ENCODE measurements around the gene TIAM2. TPM values are rescaled to one million over a fixed set of nuclear protein-coding genes. Genes with fewer than 3 reads are reported as not detected.
A peak's percentile ranks its signal among the peaks of the same experiment; 100 is the strongest.
"Not testable (repeated sequence)": the region's sequence is repeated elsewhere in the genome, so short reads cannot be mapped to it uniquely, and the experiment has no call there.

TIAM2 gene
- total RNA-seq, 1 experiment from 2014 or later, result 1.9 TPM

- DNase-seq (ENCODE audit: low read depth), result peak; percentile 95
Observed at GRCh38 chr6:155188707-155189496, 193.8 kb downstream of the TIAM2 start.

- no peak for DNase-seq (ENCODE audit: low read depth)
Observed at GRCh38 chr6:155190677-155191076, 195.6 kb downstream of the TIAM2 start.

- DNase-seq (ENCODE audit: low read depth), result no peak
Observed at GRCh38 chr6:155193526-155193925, 198.4 kb downstream of the TIAM2 start.

GRCh38 chr6:155194399-155194798 lies 199.3 kb downstream of the TIAM2 start:
- no peak for DNase-seq (ENCODE audit: low read depth)

- DNase-seq (ENCODE audit: low read depth), result no peak
Observed at GRCh38 chr6:155195903-155196302, 200.8 kb downstream of the TIAM2 start.

GRCh38 chr6:155196911-155197310 lies 201.8 kb downstream of the TIAM2 start:
- no peak for DNase-seq (ENCODE audit: low read depth)

- DNase-seq (ENCODE audit: low read depth), result no peak
Observed at GRCh38 chr6:155197932-155198331, 202.8 kb downstream of the TIAM2 start.

- no peak for DNase-seq (ENCODE audit: low read depth)
Observed at GRCh38 chr6:155200012-155200411, 204.9 kb downstream of the TIAM2 start.

GRCh38 chr6:155201461-155202226 lies 206.5 kb downstream of the TIAM2 start:
- DNase-seq (ENCODE audit: low read depth), result peak; percentile 81

- DNase-seq (ENCODE audit: low read depth), result no peak
Observed at GRCh38 chr6:155207223-155207622, 212.1 kb downstream of the TIAM2 start.

- DNase-seq (ENCODE audit: low read depth), result no peak
Observed at GRCh38 chr6:155212106-155212505, 217.0 kb downstream of the TIAM2 start.

- DNase-seq (ENCODE audit: low read depth), result no peak
Observed at GRCh38 chr6:155212616-155213380, 217.7 kb downstream of the TIAM2 start.

- DNase-seq (ENCODE audit: low read depth), result no peak
Observed at GRCh38 chr6:155213611-155214372, 218.7 kb downstream of the TIAM2 start.

- DNase-seq (ENCODE audit: low read depth), result no peak
Observed at GRCh38 chr6:155215906-155216305, 220.8 kb downstream of the TIAM2 start.

- DNase-seq (ENCODE audit: low read depth), result no peak
Observed at GRCh38 chr6:155216312-155217046, 221.4 kb downstream of the TIAM2 start.

GRCh38 chr6:155218711-155219110 lies 223.6 kb downstream of the TIAM2 start:
- not testable (repeated sequence) for DNase-seq (ENCODE audit: low read depth)

GRCh38 chr6:155219299-155219698 lies 224.2 kb downstream of the TIAM2 start:
- DNase-seq (ENCODE audit: low read depth), result no peak

GRCh38 chr6:155219858-155220301 lies 224.8 kb downstream of the TIAM2 start:
- DNase-seq (ENCODE audit: low read depth), result no peak

GRCh38 chr6:155221086-155221485 lies 226.0 kb downstream of the TIAM2 start:
- no peak for DNase-seq (ENCODE audit: low read depth)

- DNase-seq (ENCODE audit: low read depth), result no peak
Observed at GRCh38 chr6:155222506-155222905, 227.4 kb downstream of the TIAM2 start.

Data from HT1080 (cell line).